Posterior vena cava (tissue), 2 donors: ENCODE measurements around the gene MCTP2. TPM values are rescaled to one million over a fixed set of nuclear protein-coding genes. Genes with fewer than 3 reads are reported as not detected.

Experiments
- DNase-seq: peaks from one replicate; pipeline ENCODE4 v3.0.0-alpha.2; 2020; ENCODE audit warnings: low spot score
- intact Hi-C, 2 donors: fragments of 100-400 bp; cut with DNase I; formaldehyde crosslinking; loops; one replicate each; pipeline versions ENCODE4 v1.14.1 to v1.14.2; 2022 to 2023
- long read RNA-seq, 2 donors: library from polyadenylated mRNA; unstranded; transcript quantifications; one replicate each; pipeline ENCODE4 v2.0.0, GENCODE V29; 2020 to 2021
- total RNA-seq, 2 donors: library from RNA; stranded (reverse); fragmentation: NEBNext Ultra II Directional; extraction: Animal tissue kit (Norgen Biotek cat#: 25700); gene quantifications; one replicate each; pipeline ENCODE4 v1.2.1, GENCODE V29; 2021
- donor health status: DM: yes; HTN: yes; CAD: no.
- donor health status: DM: yes; HTN: yes; CAD: no.

MCTP2 gene
- 1 to 10 TPM; 3.7 to 8.2 TPM for total RNA-seq
- long read RNA-seq, donor 1, partial matches to known transcripts, result 0 of 1 reads
- long read RNA-seq, donor 1, other reads (novel, unspliced or antisense), result 1 of 1 reads
- long read RNA-seq, donor 2, partial matches to known transcripts, result 0 of 1 reads
- long read RNA-seq, donor 2, other reads (novel, unspliced or antisense), result 1 of 1 reads

DNA sequence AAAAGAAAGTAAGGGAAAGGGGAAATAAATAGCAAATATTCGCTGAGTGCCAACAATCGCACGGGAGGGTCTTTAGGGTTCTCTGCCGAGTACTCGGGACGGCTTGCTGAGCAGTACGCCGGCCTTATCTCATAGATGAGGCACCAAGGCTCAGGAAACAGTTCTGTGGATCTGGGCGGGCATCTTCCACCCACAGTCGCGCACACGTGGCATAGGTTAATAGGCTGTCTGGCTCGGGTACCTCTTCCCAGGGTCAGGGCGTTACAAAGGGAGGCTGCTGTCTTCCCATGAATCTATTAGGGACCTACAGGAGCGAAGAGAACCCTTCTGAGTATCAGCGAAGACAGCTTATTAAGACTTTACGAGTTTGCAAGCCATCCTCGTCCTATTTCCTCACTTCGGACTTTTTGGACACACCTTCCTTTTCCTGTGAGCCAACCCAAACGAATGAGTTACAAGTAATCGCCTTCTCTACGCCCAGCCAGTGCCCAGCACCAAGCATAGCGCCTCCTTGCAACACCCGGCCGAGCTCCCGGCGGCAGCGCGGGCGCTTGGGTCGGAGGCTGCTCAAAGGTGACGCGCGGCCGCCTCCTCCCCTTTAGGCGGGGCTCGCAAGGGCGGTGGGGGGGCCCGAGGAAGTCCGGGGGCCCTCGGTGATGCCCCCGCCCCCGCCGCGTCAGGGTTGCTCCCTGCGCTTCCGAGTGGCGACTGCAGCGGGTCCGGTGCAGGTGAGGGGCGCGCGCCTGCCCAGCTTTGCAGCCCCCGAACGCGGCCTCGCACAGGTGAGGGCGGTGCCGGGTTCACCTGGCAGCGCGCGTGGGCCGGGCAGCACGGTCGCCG, at the start of gene MCTP2:
Gene MCTP2 (plus strand): TSS at position 679 of the 840 bp plus-strand sequence. CDS start 66,705 bp downstream, outside the sequence.
- DNase-seq, result peak; percentile 93
- intact Hi-C loops, result no loop called here

GRCh38 chr15:94182883-94183282, 48.5 kb upstream of the MCTP2 start:
- DNase-seq, result no peak
- intact Hi-C loops, result no loop called here

DNA sequence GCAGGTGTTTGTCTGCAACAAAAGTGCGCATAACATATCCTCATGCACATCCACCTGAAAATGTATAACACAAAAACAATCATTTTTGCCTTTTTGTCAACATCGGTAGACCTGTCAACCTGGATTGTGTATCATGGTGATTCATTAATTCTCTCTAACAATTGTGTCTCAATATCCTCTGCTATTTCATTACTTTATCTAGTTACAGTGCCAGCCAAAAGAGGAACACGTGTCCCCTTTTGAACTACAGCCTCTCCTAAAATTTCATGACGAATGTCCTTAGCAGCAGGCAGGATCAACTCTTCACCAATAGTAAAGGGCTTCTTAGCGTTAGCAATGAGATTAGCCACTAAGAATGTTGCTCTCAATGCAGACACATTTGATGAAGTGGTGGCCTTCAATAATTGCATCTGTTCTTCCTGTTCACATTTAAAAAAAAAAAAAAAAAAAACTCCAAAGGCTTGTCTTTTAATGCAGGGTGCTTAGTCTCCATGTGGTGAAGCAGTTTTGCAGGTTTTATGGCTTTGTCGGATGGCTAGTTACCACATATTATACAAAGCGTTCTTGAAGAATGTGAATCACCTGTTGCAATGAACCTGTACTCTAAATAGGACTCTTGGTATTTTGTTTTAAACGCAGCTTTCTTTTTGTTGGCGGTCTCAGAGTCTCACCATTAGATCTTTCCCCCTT, 45.7 kb upstream of the MCTP2 start:
- intact Hi-C loops, result no loop called here
- DNase-seq, result no peak

DNA sequence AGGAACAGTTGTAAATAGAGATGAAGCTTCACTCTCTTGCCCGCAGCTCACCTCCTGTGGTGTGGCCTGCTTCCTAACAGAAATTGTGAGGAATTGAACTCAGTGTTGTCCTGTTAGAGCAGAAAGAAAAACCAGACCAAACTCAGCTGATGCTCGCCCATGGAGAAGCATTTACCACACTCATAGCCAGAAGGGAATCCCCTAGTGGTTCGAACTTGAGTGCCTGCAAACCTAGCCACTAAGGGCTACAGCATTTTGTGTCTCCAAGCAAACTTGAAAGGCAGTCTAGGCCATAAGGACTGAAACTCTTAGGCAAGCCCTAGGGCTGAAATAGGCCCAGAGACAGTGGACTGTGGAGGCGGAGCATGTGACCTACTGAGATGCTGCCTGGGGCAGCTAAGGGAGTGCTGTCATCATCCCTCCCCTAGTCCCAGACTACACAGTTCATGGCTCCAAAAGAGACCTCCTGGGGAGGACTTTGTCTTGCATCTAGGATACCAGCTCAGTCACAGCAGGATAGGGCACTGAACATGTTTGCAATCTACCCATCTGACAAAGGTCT, 44.5 kb upstream of the MCTP2 start:
- DNase-seq, result no peak
- intact Hi-C loops, result no loop called here

- DNase-seq, result no peak
- intact Hi-C loops, result no loop called here
Observed at GRCh38 chr15:94193906-94194305, 37.5 kb upstream of the MCTP2 start.

DNA sequence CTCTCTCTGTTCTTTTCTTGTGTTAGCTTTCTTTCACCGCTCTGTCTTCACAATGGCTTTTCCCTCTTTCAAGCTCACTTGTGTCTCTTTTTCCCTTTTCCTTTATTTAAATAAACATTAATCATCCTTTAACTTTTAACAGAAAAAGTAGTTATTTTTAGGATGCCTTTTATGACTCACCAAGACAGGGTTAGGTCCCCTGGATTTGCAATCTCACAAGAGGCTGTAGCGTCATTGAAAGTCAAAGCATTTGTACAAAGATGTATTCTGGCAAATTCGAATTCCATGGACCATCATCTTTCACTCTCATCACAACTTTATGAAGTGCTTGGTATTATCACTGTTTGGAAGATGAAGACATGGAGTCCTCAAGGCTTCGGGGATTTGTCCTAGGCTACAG, 34.8 kb upstream of the MCTP2 start:
- no peak for DNase-seq
- intact Hi-C loops, result no loop called here

DNA sequence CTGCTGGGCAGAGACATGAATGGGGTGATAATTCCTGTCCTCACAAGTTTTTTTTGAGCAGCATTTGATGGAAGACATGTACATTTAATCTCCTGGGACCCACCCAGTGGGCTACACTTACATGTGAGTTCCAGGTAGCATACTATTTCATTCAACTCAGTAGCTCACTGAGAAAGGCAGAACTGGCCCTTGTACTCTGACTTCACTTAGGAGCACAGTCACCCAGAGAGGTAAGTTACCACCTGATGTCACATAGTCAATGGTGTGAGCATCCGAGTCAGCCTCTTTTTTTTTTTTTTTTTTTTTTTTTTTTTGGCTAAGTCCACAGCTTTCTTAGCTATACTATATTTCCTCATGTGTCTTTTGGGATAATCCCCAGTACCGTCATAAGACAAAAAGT, 32.7 kb upstream of the MCTP2 start:
- DNase-seq, result no peak
- intact Hi-C loops, result no loop called here

DNA sequence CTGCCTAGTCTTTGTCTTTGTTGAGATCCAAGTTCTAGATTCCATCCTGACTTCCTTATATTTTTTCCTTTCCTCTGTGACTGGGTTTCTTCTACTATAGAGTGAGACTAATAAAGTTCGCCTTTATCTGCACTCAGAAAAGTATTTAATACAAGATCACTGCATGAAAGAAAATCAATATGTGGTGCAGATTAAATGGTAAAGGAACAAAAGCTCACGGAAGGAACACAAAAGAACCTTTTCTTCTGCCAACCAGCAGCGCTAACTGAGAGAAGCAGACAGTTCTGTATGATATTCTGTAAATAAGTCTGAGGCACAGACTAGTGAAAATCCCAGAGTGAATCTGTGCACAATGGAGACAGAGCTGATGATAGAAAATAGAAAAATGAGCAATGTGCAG, 31.6 kb upstream of the MCTP2 start:
- DNase-seq, result no peak

DNA sequence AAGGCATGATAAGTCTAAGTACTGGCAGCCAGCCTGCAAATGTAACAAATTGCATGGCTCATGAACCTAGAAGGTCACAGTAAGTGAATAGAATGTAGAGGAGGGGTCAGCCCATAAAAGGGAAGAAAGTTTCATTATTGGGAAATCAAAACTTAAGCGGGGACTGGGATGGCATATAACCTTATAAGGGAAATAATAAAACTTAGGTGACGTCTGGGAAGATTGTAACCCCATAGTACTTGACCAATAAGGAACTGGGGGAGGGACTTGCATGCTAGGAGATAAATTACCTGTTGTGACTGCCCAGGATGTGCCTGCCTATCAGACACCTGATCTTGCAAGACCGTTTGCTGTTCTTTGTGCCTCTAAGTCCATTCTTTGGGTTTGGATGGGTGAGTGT, 28.1 kb upstream of the MCTP2 start:
- DNase-seq, result no peak
- intact Hi-C loops, result loop anchor here in 1 of 2 donors (5.0 kb wide), 1 partner anchor 391 kb away; no protein-coding TSS in a partner anchor

More for the DNA sequence above, 31.6 kb upstream of the MCTP2 start:
- intact Hi-C loops, result loop anchor here in 1 of 2 donors (5.0 kb wide), 1 partner anchor 387 kb away; no protein-coding TSS in a partner anchor

DNA sequence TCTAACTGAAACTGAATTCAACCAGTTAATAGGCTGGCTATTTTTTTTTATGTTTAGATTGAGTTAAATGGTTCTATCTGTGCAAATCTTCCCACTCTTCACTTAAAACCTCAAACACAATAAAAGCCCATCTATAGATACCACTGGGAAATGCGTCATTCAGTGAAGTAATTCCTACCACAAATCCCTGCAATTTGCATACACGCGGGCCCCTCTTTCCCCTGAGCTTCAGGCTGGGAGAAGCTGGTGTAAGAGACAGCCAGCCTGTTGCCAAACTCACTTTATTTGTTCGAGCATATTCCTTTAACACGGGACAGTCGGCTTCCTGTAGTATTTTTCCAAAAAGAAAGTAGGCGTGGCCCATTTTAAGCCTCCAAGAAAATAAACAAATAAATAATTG, 26.0 kb upstream of the MCTP2 start:
- intact Hi-C loops, result no loop called here

GRCh38 chr15:94206463-94207167, 24.7 kb upstream of the MCTP2 start:
- DNase-seq, result no peak
- intact Hi-C loops, result no loop called here

More for the DNA sequence above, 26.0 kb upstream of the MCTP2 start:
- no peak for DNase-seq

- intact Hi-C loops, result no loop called here
- no peak for DNase-seq
Observed at GRCh38 chr15:94212291-94212690, 19.1 kb upstream of the MCTP2 start.

DNA sequence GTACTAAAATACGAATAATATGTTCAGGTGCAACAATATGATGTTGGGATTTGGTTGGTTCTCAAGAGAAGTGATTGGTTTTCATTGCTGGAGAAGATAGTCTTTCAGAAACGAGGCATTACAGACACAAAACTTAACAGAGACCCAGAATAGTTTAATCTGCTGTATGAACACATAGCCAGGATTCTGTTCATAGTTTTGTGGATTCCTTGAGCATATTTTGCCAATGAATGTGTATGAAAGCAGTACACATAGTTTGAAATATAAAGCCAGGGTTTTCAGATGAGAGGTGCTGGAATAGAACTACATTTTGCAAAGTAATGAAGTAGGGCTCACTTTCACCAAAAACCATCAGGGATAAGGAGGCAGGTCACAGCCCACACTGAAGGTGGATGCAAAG, 5.7 kb upstream of the MCTP2 start:
- no peak for DNase-seq
- intact Hi-C loops, result no loop called here

DNA sequence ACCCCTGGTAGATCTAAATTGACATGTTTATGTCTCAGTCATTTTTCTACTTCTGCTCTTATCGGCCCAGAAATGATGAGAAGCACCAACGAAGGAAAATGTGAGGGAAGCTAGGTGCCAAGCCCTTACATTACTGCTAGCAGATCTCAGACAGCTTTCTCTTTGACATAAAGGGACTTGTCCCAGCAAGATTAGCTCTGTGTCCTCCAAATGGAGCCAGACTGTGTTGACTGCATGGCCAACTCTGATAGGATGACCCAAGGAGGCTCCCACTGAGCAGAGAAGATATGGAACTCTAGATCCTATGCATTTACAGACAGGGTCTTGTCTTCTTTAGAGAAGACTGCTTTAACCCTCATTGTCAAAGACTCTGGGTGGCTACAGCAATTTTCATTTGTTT, 2.8 kb upstream of the MCTP2 start:
- intact Hi-C loops, result no loop called here
- no peak for DNase-seq

DNA sequence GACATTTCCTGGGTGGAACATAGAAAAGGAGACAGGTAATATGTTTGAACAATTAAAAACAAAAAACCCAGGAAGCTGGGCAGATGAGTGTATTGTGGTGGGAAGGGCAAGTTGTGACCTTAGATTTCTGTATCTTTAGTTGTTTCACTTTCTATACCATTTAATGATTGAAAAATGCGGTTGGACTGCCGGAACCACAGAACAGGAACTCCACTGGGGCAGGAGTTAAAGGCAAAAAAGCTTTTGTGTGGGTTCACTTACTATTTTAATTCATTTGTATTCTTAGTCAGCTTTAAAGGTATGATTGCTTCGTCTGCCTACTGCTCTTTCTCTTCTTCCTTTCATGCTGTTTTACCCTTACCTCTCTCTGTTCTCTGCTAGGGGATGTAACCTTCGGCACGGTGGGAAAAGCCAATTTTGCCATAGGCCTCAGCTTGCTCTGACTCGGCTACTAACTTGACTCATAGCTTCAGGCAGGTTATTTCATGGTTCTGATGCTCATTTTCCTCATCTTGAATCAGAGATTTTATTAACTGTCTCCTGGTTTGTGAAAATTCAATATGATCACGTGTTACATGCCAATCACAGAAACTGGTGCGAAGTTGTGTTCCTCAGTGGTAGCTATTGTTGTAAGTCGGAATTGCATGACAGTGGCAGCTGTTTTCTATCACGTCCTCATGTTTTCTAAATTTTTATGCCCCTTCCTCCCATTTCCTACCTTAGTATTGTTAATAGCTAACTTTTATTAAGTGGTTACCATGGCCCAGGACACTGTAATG, 1.6 kb upstream of the MCTP2 start:
- no peak for DNase-seq
- intact Hi-C loops, result no loop called here

DNA sequence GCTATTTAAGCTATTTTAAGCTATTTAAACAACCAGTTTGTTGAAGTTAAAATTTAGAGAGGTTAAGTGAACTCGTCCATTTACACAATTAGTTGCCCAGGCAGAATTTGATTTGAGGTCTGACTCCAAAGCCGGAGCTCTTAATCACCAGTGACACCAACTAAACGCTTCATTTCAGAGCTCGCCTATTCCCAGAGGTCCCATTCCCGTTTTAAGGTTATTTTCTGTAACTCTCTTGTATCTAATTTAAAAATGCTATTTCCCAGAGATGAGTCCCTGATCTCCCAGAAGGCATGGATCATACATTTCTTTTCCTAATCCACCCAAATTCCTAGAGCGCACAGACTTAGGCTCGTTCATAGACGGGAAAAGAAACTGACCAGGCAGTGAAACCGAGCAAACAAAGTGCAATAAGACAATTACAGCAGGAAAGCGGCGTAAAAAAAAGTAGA, 904 bp upstream of the MCTP2 start:
- intact Hi-C loops, result no loop called here

GRCh38 chr15:94231723-94232468, 535 bp downstream of the MCTP2 start:
- DNase-seq, result no peak
- intact Hi-C loops, result no loop called here

More for the DNA sequence above, 904 bp upstream of the MCTP2 start:
- no peak for DNase-seq

- intact Hi-C loops, result no loop called here
- DNase-seq, result no peak
Observed at GRCh38 chr15:94233441-94233840, 2.1 kb downstream of the MCTP2 start.
